GM12801 (cell line): ENCODE data around the gene PSORS1C2.

ENCODE experiments used
- TF ChIP-seq, protein P1 (sequence below): IDR thresholded peaks from one replicate; pipeline ENCODE4 v1.5.1; 2011; ENCODE audit warnings: control low read depth; ENCODE audit not compliant: insufficient read length; ENCODE audit errors: extremely low read depth

The PSORS1C2 gene

DNA sequence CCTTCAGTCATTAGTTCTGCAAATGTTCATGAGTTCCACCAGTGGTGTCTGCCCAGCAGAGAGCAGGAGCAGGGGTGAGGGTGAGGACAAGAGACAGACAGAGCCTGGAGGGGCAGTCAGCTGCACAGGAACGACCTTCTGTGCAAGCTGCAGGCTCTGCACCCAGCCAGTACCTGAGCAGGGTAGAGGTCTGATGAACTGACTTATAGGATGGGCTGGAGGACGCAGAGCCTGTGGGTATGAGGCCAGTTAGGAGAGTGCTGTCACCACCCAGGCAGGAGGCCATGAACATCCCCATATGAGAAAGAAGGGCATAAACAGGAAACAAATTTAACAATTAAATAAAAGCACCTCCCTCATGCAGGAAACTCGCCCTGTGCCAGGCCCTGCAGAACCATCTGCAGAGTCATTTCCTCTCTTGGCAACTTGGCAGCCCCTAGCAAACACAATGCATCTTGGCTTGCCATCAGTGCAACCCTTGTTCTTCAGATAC, 44.4 kb downstream of the PSORS1C2 start:
- TF ChIP-seq, protein P1, sequence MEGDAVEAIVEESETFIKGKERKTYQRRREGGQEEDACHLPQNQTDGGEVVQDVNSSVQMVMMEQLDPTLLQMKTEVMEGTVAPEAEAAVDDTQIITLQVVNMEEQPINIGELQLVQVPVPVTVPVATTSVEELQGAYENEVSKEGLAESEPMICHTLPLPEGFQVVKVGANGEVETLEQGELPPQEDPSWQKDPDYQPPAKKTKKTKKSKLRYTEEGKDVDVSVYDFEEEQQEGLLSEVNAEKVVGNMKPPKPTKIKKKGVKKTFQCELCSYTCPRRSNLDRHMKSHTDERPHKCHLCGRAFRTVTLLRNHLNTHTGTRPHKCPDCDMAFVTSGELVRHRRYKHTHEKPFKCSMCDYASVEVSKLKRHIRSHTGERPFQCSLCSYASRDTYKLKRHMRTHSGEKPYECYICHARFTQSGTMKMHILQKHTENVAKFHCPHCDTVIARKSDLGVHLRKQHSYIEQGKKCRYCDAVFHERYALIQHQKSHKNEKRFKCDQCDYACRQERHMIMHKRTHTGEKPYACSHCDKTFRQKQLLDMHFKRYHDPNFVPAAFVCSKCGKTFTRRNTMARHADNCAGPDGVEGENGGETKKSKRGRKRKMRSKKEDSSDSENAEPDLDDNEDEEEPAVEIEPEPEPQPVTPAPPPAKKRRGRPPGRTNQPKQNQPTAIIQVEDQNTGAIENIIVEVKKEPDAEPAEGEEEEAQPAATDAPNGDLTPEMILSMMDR, result no peak

- TF ChIP-seq, protein P1, result no peak
These were observed 45.9 kb downstream of the PSORS1C2 start for GRCh38 chr6:31092769-31093505.

- TF ChIP-seq, protein P1, result no peak
These were observed 46.6 kb downstream of the PSORS1C2 start for GRCh38 chr6:31092238-31092637.

GRCh38 chr6:31091680-31092079, 47.2 kb downstream of the PSORS1C2 start:
- TF ChIP-seq, protein P1, result no peak

DNA sequence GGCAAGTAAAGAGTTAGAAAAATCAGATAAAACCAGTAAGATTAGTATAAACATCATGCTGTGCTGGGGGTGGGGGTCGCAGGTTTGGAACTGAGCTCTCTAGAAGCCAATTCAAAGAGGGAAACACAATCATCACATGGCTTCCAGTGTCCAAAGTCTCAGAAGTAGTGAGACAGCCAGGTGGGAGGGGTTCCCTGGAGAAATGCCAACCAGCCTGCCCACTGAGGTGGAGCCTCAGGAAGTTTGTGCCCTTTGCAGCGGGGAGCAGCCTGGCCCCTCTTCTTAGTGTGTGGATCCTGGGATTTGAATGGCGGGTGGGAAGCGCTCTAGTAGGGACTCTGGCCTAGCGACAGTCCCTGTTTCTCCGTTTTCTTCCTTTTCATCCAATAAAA, 47.9 kb downstream of the PSORS1C2 start:
- TF ChIP-seq, protein P1, result no peak

GRCh38 chr6:31090275-31090972, 48.4 kb downstream of the PSORS1C2 start:
- TF ChIP-seq, protein P1, result no peak
